IPS-18c (cell line): ENCODE results near the gene NAXE.
"Not testable (repeated sequence)": the region's sequence is repeated elsewhere in the genome, so short reads cannot be mapped to it uniquely, and the experiment has no call there.

Experiments
- H3K4me3 ChIP-seq: 2 replicates; pipeline ENCODE4 v1.7.0; 2013; ENCODE audit warnings: low read depth, mild to moderate bottlenecking, low read length, moderate library complexity; ENCODE audit not compliant: insufficient read depth
- H3K9me3 ChIP-seq: one replicate; pipeline ENCODE4 v1.6.1; 2013; ENCODE audit warnings: mild to moderate bottlenecking, low read length, moderate library complexity; ENCODE audit not compliant: control insufficient read depth, insufficient read depth

The NAXE gene

DNA sequence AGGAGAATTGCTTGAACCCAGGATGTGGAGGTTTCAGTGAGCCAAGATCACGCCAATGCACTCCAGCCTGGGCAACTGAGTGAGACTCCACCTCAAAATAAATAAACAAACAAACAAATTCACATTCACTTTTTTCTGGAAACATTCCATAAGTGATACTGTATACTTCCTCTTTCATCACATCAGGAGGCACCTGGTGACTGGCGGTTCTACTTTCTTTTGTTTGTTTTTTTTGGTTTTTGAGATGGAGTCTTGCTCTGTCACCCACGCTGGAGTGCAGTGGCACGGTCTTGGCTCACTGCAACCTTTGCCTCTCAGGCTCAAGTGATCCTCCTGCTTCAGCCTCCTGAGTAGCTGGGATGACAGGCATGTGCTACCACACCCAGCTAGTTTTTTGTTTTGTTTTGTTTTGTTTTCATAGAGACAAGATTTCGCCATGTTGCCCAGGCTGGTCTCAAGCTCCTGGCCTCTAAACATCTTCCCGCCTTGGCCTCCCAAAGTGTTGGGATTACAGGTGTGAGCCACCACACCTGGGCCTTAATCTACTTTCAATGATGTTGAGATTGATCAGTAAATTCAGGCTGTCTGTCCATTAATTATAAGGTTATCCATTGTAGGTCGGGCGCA lies 38.4 kb downstream of the NAXE start:
- no peaks in the 10 kb centered on the region for H3K9me3 ChIP-seq
- H3K4me3 ChIP-seq = no peak overlapping the region

DNA sequence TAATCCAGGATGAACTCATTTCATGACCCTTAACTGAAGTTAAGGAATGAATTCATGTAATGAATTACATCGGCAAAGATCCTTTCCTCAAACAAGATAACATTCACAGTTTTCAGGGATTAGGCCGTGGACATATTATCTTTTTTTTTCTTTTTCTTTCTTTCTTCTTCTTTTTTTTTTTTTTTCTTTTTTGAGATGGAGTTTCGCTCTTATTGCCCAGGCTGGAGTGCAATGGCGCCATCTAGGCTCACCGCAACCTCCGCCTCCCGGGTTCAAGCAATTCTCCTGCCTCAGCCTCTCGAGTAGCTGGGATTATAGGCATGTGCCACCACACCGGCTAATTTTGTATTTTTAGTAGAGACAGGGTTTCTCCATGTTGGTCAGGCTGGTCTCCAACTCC lies 39.6 kb downstream of the NAXE start:
- not testable (repeated sequence) for H3K4me3 ChIP-seq

DNA sequence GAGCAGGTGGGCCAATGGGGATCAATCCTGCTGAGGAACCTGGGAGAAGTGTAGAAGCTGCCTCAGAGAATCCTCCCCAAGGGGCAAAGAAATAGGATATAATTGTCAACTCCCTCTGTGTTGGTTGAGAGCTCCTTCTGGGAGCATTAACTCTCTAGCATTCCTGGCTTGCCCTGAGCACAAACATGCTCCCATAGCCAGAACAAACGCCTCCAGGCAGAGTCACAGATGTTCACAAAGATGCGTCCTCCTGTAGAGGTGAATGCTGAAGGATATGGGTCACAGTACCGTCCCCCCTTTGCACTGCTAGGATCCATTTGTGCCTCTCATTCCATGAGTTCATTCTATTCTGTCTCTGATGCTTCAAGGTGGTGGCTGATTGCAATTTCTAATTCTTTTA lies 40.8 kb downstream of the NAXE start:
- H3K4me3 ChIP-seq = no peak overlapping the region
- H3K9me3 ChIP-seq = no peaks in the 10 kb centered on the region

More for the DNA sequence above, 39.6 kb downstream of the NAXE start:
- H3K9me3 ChIP-seq = not testable (repeated sequence)

DNA sequence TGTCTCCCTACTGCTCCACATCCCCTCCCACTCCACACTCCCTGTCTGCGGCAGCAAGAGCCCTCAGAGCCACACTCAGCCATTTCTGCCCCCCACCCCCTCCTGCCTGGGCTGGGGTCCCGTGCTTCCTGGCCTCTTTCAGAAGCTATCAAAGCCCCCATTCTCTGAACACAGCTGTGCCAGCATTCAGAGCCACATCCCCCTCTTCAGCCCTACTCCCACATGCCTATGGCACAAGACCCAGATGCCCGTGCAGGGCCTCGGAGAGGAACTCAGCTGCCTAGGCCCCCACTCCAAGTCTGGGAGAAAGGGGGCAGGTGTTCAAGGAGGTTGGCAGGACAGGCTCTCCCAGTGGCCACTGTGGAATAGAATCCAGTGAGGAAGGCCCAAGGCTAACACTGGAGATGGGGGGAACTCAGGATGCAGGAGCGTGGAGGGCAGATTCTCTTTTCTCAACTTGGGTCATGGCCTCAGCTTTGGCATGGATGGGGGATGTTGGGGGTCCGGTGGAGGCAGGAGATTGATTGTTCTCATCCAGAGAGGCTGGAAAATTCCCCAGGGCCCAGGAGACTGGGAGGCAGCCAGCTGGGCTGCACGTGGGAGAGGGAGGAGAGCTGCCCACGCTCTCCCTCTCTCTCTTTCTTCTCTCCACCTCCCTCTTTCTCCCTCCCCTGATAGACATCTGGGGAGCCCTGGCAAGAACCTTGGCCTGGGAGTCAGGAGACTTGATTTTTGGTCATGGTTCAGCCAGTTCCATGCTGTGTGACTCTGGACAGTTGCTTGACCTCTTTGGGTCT lies 46.8 kb downstream of the NAXE start:
- no peak overlapping the region for H3K4me3 ChIP-seq
- H3K9me3 ChIP-seq = no peaks in the 10 kb centered on the region

DNA sequence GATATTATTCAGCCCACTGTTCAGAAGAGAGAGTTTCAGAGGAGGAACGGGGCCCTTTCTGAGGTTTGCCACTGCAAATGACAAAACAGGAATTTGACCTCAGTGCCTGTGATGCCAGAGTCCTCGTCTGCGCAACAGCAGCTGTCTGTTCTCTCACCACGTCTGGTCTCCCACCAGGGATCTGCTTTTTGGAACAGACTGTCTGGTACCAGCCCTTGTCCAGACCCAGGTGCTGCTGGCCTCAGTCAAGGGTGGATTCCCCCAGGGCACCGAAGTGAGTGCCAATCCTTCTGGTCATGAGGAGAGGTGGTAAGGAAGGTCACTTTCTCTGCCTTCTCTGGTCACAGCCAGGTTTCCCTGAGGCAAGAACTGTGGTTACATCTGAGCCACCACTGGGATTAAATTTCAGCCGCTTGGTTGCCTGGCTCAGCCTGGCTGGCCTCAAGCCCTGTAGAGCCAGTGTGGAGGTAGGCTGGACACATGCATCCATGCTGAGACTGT lies 48.1 kb downstream of the NAXE start:
- Histone ChIP-seq H3K9me3 (no peaks in the 10 kb centered on the region), H3K4me3 (no peak overlapping the region)

DNA sequence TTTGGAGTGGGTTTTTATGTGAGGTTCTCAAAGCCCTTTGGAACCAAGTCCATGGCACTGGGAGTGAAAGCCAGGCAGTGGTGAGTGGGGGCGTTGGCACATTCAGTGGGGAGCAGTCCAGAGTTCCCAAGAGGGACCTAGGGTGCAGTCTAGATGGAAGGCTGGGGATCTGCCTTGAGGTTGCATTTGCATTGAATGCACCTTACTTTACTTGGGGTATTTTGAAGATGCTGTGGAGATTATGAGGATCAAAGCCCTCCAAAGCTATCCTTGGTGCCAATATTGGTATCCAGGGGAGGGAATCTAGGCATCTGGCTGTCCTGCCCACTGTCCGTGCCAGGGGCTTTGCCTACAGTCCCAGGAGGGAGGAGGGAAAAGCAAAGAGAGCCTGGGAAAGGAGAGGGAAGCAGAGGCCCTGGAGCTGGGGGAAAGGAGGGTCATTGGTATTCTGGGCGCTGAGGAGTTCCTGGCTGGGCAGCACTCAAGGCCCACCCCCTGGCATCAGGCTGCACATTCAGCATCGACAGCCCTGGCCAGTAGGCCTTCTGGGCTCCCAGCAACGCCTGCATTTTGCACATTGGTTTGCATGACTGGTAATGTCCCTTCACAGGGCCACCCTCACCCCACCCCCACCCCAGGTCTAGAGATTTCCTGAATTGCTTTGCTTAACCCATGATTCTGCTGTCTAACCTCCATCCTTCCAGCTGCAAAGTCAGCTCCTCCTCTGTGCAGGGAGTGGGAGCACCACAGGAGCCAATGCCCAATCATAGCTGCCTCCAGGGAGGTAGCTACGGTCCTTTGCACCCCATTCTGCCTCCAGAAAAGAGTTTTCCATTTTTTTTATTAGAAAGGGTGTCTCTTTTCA lies 49.5 kb downstream of the NAXE start:
- Histone ChIP-seq H3K4me3 (peak overlapping the region; percentile 50), H3K9me3 (no peaks in the 10 kb centered on the region)

DNA sequence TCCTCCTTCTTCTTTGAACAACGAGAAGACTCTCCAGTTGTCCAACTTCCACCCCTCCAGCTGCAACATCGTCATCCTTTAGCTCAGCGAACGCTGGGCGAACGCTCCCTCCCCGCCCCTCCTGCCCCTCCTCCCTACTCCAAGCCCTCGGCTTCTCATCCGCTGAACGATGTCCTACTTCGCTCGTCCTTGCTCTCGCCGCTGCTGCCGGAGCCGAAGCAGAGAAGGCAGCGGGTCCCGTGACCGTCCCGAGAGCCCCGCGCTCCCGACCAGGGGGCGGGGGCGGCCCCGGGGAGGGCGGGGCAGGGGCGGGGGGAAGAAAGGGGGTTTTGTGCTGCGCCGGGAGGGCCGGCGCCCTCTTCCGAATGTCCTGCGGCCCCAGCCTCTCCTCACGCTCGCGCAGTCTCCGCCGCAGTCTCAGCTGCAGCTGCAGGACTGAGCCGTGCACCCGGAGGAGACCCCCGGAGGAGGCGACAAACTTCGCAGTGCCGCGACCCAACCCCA lies 50.2 kb downstream of the NAXE start, which contains the start of gene BCAN:
TSS of gene BCAN (plus strand) at position 357 of the 504 bp plus-strand sequence. CDS start 3,938 bp downstream, outside the sequence.
- peak within 1 kb of the TSS; percentile 56 for H3K4me3 ChIP-seq

DNA sequence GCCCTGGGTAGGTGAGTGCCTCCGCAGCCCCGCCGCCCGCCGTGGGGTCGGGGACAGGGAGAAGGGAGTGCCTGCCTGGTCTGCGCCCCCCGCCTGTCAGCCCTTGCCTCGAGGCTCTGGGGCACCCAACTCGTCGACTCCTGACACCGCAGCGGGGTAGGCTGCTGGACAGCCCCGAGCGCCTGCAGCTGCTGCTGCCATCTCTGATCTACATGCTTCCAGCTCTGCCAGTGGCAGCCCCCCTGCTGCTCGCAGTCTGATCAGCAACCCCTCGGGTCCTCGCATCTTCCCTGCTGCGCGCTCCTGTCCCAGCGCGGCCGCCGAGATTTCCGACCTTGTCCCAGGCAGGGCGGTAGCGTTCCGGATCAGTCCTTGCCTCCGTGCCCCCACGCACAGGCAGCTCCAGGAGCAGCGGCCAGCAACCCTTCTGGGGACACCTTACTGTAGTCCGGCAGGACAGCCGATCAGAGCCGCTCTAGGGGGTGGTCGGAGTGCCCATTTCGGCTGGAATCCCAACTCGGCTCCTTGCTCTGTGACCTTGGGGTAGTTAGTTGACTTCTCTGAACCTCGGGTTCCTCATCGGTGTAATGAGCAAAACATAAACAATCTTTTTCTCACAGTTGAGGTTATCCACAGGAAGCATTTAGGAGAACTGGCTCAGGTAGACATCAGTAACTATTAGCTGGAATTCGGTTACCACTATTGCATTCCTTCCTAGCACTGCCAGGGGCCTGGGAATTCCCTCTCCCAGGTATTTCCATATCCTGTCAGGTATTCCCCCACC lies 50.9 kb downstream of the NAXE start:
- Histone ChIP-seq H3K9me3 (no peaks in the 10 kb centered on the region), H3K4me3 (peak overlapping the region; percentile 56)

More for the DNA sequence above, 50.2 kb downstream of the NAXE start, which contains the start of gene BCAN:
- no peaks in the 10 kb centered on the region for H3K9me3 ChIP-seq

DNA sequence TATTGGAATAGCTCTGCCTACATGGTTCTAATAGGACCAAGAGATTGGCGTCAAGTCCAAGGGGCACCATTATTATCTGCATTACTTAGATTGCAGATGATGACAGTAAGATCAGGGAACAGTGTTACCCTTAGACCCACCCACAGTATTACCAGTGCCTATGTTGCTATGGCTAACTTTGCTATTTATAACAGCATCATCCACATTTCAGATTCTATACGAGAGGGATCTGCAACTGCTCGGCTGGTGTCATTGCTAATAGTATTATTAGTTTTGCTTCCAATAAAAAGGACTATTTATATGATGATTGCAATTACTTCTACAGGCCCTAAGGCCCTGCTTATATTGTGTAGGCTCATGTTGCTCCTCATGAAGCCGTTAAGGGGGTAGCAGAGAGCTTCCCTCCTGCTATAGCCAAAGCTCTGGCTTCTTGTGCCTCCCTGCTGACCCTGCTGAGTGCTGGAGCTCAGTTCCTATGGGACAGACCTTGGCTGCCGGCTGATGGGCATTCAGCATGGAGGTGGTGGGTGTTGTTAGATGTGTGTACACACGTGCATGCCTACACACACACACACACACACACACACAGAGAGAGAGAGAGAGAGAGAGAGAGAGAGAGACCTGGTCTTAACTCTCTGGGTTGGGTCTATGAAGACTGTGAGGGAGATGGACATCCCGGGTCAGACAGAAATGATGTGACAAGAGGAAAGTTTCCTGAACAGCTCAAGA lies 51.6 kb downstream of the NAXE start:
- H3K9me3 ChIP-seq = no peaks in the 10 kb centered on the region
- no peak overlapping the region; the same call in 1 of the 2 replicates for H3K4me3 ChIP-seq

DNA sequence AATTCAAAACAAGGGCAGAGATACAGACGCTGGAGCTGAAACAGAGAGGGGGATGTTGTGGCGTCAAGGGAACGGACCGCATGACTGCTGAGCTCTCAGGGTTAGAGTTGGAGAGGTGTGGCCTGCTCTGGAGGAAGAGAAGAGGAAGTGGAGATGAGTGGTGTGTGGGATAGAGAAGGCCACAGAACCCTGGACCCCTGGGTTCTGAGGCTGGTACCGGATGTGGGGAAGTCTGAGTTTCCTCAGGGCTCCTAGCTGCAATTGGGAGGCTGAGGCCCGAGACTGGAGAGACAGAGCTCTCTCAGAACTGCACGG lies 52.2 kb downstream of the NAXE start:
- no peak overlapping the region for H3K4me3 ChIP-seq
- no peaks in the 10 kb centered on the region for H3K9me3 ChIP-seq
